Common myeloid progenitor, CD34-positive (primary cell): ENCODE measurements around the gene EVA1C.
"Not testable (repeated sequence)": the region's sequence is repeated elsewhere in the genome, so short reads cannot be mapped to it uniquely, and the experiment has no call there.

ENCODE experiments used
- CTCF ChIA-PET: fragments of 350-600 bp; sonication (Branson Sonifier 250); formaldehyde crosslinking; loops from one replicate; lab custom pipeline; 2021; ENCODE audit warnings: antibody characterized with exemption; lab: Charles Lee
- POLR2A ChIA-PET: fragments of 350-600 bp; sonication (Branson Sonifier 250); formaldehyde crosslinking; loops from one replicate; lab custom pipeline; 2021; ENCODE audit warnings: antibody characterized with exemption; lab: Charles Lee
- DNase-seq, 3 donors: peaks; one replicate each; pipeline versions ENCODE4 v3.0.0 to v3.0.0-alpha.2; 2013
- H3K27ac ChIP-seq, 2 experiments: 1 replicate in 1 of 2; 2 replicates in 1 of 2; pipeline ENCODE4 v1.7.0; 2013; ENCODE audit warnings: inconsistent platforms in 2 of 2, low read length in 2 of 2, mild to moderate bottlenecking in 2 of 2, low read depth in 1 of 2, moderate library complexity in 1 of 2; ENCODE audit not compliant: severe bottlenecking in 2 of 2, insufficient read depth in 1 of 2, poor library complexity in 1 of 2
- H3K27me3 ChIP-seq, 5 experiments: replicated peaks in 2 of 5; 1 replicate in 3 of 5; 2 replicates in 2 of 5; pipeline versions ENCODE4 v1.6.1 to v1.7.0; 2013; ENCODE audit warnings: low read length in 4 of 5, mild to moderate bottlenecking in 2 of 5, moderate library complexity in 2 of 5, inconsistent platforms in 1 of 5; ENCODE audit not compliant: insufficient read depth in 5 of 5, control insufficient read depth in 4 of 5
- H3K36me3 ChIP-seq, 4 experiments: 1 replicate in 2 of 4; 2 replicates in 2 of 4; pipeline versions ENCODE4 v1.6.1 to v1.7.0; 2013; ENCODE audit warnings: low read length in 3 of 4, control low read depth in 1 of 4, mild to moderate bottlenecking in 1 of 4; ENCODE audit not compliant: control insufficient read depth in 4 of 4, insufficient read depth in 4 of 4
- H3K4me1 ChIP-seq, 4 experiments: 1 replicate in 3 of 4; 2 replicates in 1 of 4; pipeline versions ENCODE4 v1.6.1 to v1.7.1; 2013; ENCODE audit warnings: low read length in 3 of 4, mild to moderate bottlenecking in 3 of 4, control low read depth in 1 of 4, inconsistent platforms in 1 of 4, moderate library complexity in 1 of 4; ENCODE audit not compliant: control insufficient read depth in 4 of 4, insufficient read depth in 4 of 4; ENCODE audit errors: control extremely low read depth in 1 of 4
- H3K4me3 ChIP-seq, 7 experiments: 1 replicate in 4 of 7; 2 replicates in 3 of 7; pipeline versions ENCODE4 v1.5.1 to v1.7.0; 2013; ENCODE audit warnings: mild to moderate bottlenecking in 7 of 7, low read length in 6 of 7, moderate library complexity in 6 of 7, inconsistent platforms in 2 of 7, low read depth in 2 of 7, control low read depth in 1 of 7; ENCODE audit not compliant: insufficient read depth in 4 of 7, control insufficient read depth in 1 of 7; ENCODE audit errors: extremely low read depth in 1 of 7
- H3K9me3 ChIP-seq, 5 experiments: 1 replicate in 4 of 5; 2 replicates in 1 of 5; pipeline versions ENCODE4 v1.6.1 to v1.7.1; 2013; ENCODE audit warnings: low read length in 4 of 5, mild to moderate bottlenecking in 2 of 5, inconsistent platforms in 1 of 5, low read depth in 1 of 5, moderate library complexity in 1 of 5; ENCODE audit not compliant: control insufficient read depth in 4 of 5, insufficient read depth in 2 of 5; ENCODE audit errors: control extremely low read depth in 1 of 5
- WGBS: methylation state at CpG from one replicate; pipeline ENCODE4 v1.1.5; 2013; ENCODE audit not compliant: insufficient coverage; 5-methylcytosine and 5-hydroxymethylcytosine counted together

The EVA1C gene

DNA sequence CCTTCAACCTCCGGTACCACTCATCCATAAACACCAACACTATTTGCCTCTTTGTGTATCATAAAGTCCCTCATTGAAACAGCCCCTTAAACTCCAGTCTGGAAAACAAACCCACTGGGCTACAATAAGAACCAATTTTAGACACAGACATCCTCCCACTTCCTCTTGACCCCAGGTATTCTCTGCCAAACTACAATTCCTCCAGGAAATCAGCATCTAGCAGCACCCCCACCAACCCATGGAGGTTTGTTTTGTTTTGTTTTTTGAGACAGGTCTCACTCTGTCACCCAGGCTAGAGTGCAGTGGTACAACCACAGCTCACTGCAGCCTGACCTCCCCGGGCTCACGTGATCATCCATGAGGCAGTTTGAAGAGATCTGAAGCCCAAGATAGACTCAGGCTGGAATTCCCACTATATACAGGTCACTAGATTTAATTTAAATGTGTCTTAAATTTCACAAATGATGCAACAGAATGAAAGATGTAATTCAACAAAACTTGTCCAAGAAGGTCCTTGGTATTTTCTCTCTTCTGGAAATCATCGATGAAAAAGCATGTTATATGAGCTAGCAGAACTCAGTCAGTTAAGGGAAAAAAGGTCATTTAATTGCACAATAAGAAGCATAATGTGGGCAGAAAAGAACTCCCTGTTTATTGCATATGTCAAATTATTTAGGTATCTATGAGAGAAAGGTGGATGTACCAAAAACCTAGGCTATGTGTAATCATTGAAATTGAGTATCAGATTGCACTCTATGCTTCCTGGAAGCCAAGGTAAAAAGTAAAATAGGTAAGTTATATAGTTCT is 142.5 kb downstream of the EVA1C start:
- CTCF ChIA-PET: no interaction called here
- DNase-seq: no peak
- Histone ChIP-seq H3K9me3 (no peaks in the 10 kb centered on the region), H3K27me3 (peaks cover 0 to 4% (median 0%) of the 10 kb centered on the region in 5 experiments), H3K36me3 (no peaks in the 10 kb centered on the region), H3K27ac (no peak overlapping the region), H3K4me1 (no peaks in the 10 kb centered on the region), H3K4me3 (no peak overlapping the region)
- POLR2A ChIA-PET: no interaction called here
- 78% methylated on average over 1 of the region's 4 CpGs for WGBS

DNA sequence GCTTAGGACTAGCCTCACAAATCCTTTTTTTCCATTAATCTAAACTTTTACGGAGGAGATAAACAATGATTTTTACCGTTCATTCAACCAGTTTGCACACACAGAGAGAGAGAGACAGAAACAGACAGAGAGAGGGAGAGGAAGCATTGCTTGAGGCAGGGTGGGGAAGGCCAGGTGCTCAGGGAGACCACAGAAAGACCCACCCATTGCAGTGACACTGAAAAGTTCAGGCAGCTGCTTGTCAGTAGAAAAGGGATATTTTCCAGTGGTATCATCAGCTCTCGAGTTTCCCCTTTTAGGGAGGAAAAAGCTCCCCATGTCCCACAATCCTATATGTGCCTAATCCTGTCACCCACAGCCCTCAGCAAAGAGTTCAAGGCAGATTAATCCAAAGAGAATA is 145.6 kb downstream of the EVA1C start:
- no peak for DNase-seq
- Histone ChIP-seq H3K4me3 (no peak overlapping the region), H3K27me3 (no peaks in the 10 kb centered on the region), H3K9me3 (no peaks in the 10 kb centered on the region), H3K27ac (no peak overlapping the region), H3K36me3 (no peaks in the 10 kb centered on the region), H3K4me1 (no peaks in the 10 kb centered on the region)
- CTCF ChIA-PET: interaction anchor here (1.0 kb wide), 1 partner anchor 155 kb away, joined by 3 read pairs; no protein-coding TSS in a partner anchor
- POLR2A ChIA-PET: no interaction called here
- WGBS: 100% methylated on average over 1 of the region's 3 CpGs

DNA sequence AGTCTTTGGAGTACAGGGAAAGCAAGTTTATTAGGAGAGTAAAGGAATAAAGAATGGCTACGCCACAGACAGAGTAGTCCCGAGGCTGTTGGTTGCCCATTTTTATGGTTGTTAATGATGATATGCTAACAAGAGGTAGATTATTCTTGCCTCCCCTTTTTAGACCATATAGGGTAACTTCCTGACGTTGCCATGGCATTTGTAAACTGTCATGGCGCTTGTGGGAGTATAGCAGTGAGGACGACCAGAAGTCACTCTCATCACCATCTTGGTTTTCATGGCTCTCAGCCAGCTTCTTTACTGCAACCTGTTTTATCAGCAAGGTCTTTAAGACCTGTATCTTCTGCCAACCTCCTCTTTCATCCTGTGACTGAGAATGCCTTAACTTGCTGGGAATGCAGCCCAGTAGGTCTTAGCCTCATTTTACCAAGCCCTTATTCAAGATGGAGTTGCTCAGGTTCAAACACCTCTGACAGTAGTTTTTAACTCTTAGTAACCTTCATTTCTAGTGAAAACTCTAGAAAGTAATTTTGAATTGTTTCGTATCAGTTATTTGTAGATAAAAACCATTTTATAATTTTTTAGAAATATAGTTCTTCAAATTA is 146.6 kb downstream of the EVA1C start:
- POLR2A ChIA-PET: no interaction called here

DNA sequence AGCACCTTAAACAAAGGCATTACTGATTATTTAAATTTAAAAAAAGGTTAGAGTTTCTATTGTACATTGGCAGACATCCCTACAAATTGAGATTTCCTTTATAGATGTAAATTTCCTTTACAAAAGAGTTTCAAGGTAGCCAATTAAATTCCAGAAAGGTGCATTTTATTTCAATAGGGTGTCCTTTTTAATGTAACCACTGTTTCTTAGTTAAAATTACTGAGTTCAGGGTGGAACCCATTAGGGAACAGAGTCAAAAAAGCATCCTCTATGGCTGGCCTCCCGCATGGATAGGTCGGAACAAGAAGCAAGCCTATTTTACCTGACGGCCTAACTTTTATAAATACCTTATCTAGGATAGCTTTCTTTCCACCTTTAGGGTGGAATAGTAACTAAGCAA is 148.4 kb downstream of the EVA1C start:
- ChIA-PET POLR2A (no interaction called here), CTCF (interaction anchor here (0.7 to 2.1 kb wide), 6 partner anchors 9 to 158 kb away, joined by 3 to 7 read pairs (median 4); no protein-coding TSS in a partner anchor)
- Histone ChIP-seq H3K4me3 (no peak overlapping the region), H3K9me3 (peaks cover 0 to 6% (median 3%) of the 10 kb centered on the region in 5 experiments), H3K4me1 (no peaks in the 10 kb centered on the region), H3K27ac (no peak overlapping the region), H3K27me3 (no peaks in the 10 kb centered on the region), H3K36me3 (no peaks in the 10 kb centered on the region)
- 100% methylated on average over 2 of the region's 3 CpGs for WGBS
- no peak for DNase-seq

More for the DNA sequence above, 146.6 kb downstream of the EVA1C start:
- no peaks in the 10 kb centered on the region for H3K9me3 ChIP-seq
- no peaks in the 10 kb centered on the region for H3K36me3 ChIP-seq
- CTCF ChIA-PET: interaction anchor here (0.7 to 2.1 kb wide), 2 partner anchors 15 to 156 kb away, joined by 3 to 7 read pairs; no protein-coding TSS in a partner anchor
- no peak overlapping the region for H3K27ac ChIP-seq
- H3K4me1 ChIP-seq: no peaks in the 10 kb centered on the region
- no peak for DNase-seq
- 92% methylated on average over 5 of the region's 6 CpGs for WGBS
- H3K27me3 ChIP-seq: no peaks in the 10 kb centered on the region
- H3K4me3 ChIP-seq: no peak overlapping the region

DNA sequence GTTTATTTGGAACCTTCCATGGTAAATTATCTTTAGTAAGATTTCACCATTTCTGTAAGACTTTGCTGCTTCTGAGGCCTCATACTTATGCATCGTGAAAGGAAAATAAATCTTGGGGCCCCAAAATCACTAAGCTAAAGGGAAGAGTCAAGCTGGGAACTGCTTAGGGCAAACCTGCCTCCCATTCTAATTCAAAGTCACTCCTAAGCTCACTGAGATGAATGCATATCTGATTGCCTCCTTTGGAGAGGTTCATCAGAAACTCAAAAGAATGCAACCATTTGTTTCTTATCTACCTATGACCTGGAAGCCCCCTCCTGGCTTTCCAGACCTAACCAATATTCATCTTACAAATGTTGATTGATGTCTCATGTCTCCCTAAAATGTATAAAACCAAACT is 149.0 kb downstream of the EVA1C start:
- CTCF ChIA-PET: interaction anchor here (0.7 to 1.4 kb wide), 6 partner anchors 8 to 158 kb away, joined by 3 to 5 read pairs (median 4); no protein-coding TSS in a partner anchor
- H3K36me3 ChIP-seq, H3K27me3 ChIP-seq, H3K4me3 ChIP-seq, DNase-seq, POLR2A ChIA-PET, H3K4me1 ChIP-seq, H3K9me3 ChIP-seq, H3K27ac ChIP-seq: not testable (repeated sequence)
- 100% methylated on average over 1 of the region's 1 CpG for WGBS

DNA sequence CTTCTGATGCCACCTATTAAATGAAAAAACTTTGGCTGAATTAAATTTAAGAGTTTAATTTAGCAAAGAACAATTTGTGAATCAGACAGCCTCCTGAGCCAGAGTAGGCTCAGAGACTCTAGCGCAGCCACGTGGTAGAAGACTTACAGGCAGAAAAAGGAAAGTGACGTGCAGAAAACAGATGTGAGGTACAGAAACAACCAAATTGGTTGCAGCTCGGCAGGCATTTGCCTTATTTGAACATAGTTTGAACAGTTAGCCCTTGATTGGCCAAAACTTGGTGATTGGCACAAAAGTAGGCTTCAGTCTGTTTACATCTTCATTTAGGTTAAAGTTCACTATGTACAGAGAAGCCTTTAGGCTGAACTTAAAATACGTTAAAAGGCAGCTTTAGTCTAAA is 149.9 kb downstream of the EVA1C start:
- POLR2A ChIA-PET: no interaction called here
- no peaks in the 10 kb centered on the region for H3K4me1 ChIP-seq
- H3K27ac ChIP-seq: no peak overlapping the region
- peaks cover 0 to 6% (median 3%) of the 10 kb centered on the region in 5 experiments for H3K9me3 ChIP-seq
- no peaks in the 10 kb centered on the region for H3K27me3 ChIP-seq
- H3K36me3 ChIP-seq: no peaks in the 10 kb centered on the region
- peak; percentile 17 to 54 (median 48) for DNase-seq
- 76% methylated on average over 4 of the region's 5 CpGs for WGBS
- H3K4me3 ChIP-seq: no peak overlapping the region
- CTCF ChIA-PET: interaction anchor here (1.1 kb wide), 3 partner anchors 38 to 159 kb away, joined by 3 read pairs; no protein-coding TSS in a partner anchor

DNA sequence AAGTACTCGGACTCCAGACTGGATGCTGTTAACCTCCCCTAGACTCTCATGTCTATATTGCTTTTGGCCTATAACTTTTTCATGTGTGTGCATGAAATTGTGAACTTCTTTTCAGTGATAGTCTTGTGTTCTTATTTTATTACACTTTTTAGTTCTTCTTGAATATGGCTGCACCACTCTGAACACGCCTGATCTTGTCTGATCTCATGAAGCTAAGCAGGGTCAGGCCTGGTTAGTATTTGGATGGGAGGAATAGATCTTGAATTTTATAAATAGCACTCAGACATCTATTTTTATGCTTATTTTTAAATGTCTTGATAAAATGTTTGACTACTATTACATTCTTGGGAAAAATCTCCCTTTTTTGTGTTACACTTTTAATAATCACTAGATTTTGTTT is 150.4 kb downstream of the EVA1C start:
- ChIA-PET POLR2A (no interaction called here), CTCF (interaction anchor here (1.1 kb wide), 2 partner anchors 38 to 149 kb away, joined by 3 read pairs; no protein-coding TSS in a partner anchor)
- H3K27me3 ChIP-seq: no peaks in the 10 kb centered on the region
- no CpG with 5 or more reads among the region's 2 CpGs for WGBS
- H3K4me1 ChIP-seq: no peaks in the 10 kb centered on the region
- peak in 2 of 3 donors; percentile 17 to 26 for DNase-seq
- no peak overlapping the region for H3K4me3 ChIP-seq
- peaks cover 0 to 6% (median 3%) of the 10 kb centered on the region in 5 experiments for H3K9me3 ChIP-seq
- no peak overlapping the region for H3K27ac ChIP-seq
- H3K36me3 ChIP-seq: no peaks in the 10 kb centered on the region
